ENCODE results near the gene QPCT.
A peak's percentile ranks its signal among the peaks of the same experiment; 100 is the strongest.

The QPCT gene

GRCh38 chr2:37358466-37358865 is 14.0 kb downstream of the QPCT start:
- Mint-ChIP-seq H3K4me3 (no peak overlapping the region), H3K27ac (no peak overlapping the region), H3K36me3 (no peaks in the 10 kb centered on the region), H3K9me3 (no peaks in the 10 kb centered on the region), H3K4me1 (no peaks in the 10 kb centered on the region), H3K27me3 (peaks cover 75% of the 10 kb centered on the region)
- CTCF ChIA-PET: no interaction called here
- DNase-seq: no peak

GRCh38 chr2:37361216-37361815 is 16.9 kb downstream of the QPCT start:
- no peak overlapping the region for H3K27ac Mint-ChIP-seq
- H3K9me3 Mint-ChIP-seq: no peaks in the 10 kb centered on the region
- no peaks in the 10 kb centered on the region for H3K4me1 Mint-ChIP-seq
- no peak for DNase-seq
- no peak overlapping the region for H3K4me3 Mint-ChIP-seq
- CTCF ChIA-PET: no interaction called here
- no peaks in the 10 kb centered on the region for H3K36me3 Mint-ChIP-seq
- H3K27me3 Mint-ChIP-seq: peaks cover 52% of the 10 kb centered on the region

- DNase-seq: no peak
- Mint-ChIP-seq H3K27ac (no peak overlapping the region), H3K4me3 (no peak overlapping the region), H3K27me3 (peaks cover 55% of the 10 kb centered on the region), H3K9me3 (no peaks in the 10 kb centered on the region), H3K4me1 (no peaks in the 10 kb centered on the region), H3K36me3 (no peaks in the 10 kb centered on the region)
- CTCF ChIA-PET: no interaction called here
These were observed 17.7 kb downstream of the QPCT start for GRCh38 chr2:37361994-37362698.

GRCh38 chr2:37364351-37364750 is 19.9 kb downstream of the QPCT start:
- H3K36me3 Mint-ChIP-seq: no peaks in the 10 kb centered on the region
- no peak for DNase-seq
- no peak overlapping the region for H3K4me3 Mint-ChIP-seq
- H3K9me3 Mint-ChIP-seq: no peaks in the 10 kb centered on the region
- H3K27ac Mint-ChIP-seq: no peak overlapping the region
- H3K4me1 Mint-ChIP-seq: no peaks in the 10 kb centered on the region
- CTCF ChIA-PET: no interaction called here
- peaks cover 63% of the 10 kb centered on the region for H3K27me3 Mint-ChIP-seq

- Mint-ChIP-seq H3K36me3 (no peaks in the 10 kb centered on the region), H3K27ac (no peak overlapping the region), H3K27me3 (peaks cover 55% of the 10 kb centered on the region), H3K4me3 (no peak overlapping the region), H3K4me1 (no peaks in the 10 kb centered on the region), H3K9me3 (no peaks in the 10 kb centered on the region)
- DNase-seq: no peak
- CTCF ChIA-PET: interaction anchor here (2.2 kb wide), 1 partner anchor 31 kb away, joined by 7 read pairs; no protein-coding TSS in a partner anchor
These were observed 21.2 kb downstream of the QPCT start for GRCh38 chr2:37365669-37366068.

- H3K4me3 Mint-ChIP-seq: no peak overlapping the region
- H3K4me1 Mint-ChIP-seq: no peaks in the 10 kb centered on the region
- no peak overlapping the region for H3K27ac Mint-ChIP-seq
- no peak for DNase-seq
- H3K9me3 Mint-ChIP-seq: no peaks in the 10 kb centered on the region
- H3K27me3 Mint-ChIP-seq: peaks cover 56% of the 10 kb centered on the region
- H3K36me3 Mint-ChIP-seq: no peaks in the 10 kb centered on the region
- CTCF ChIA-PET: interaction anchor here (1.3 to 2.2 kb wide), 2 partner anchors 9 to 30 kb away, joined by 3 to 7 read pairs; no protein-coding TSS in a partner anchor
These were observed 22.3 kb downstream of the QPCT start for GRCh38 chr2:37366773-37367172.

GRCh38 chr2:37367310-37367709 is 22.9 kb downstream of the QPCT start:
- no peak overlapping the region for H3K27ac Mint-ChIP-seq
- peaks cover 57% of the 10 kb centered on the region for H3K27me3 Mint-ChIP-seq
- H3K4me3 Mint-ChIP-seq: no peak overlapping the region
- H3K36me3 Mint-ChIP-seq: no peaks in the 10 kb centered on the region
- CTCF ChIA-PET: interaction anchor here (1.3 to 2.2 kb wide), 2 partner anchors 8 to 29 kb away, joined by 3 to 7 read pairs; no protein-coding TSS in a partner anchor
- H3K9me3 Mint-ChIP-seq: no peaks in the 10 kb centered on the region
- H3K4me1 Mint-ChIP-seq: no peaks in the 10 kb centered on the region
- no peak for DNase-seq

GRCh38 chr2:37367984-37368383 is 23.6 kb downstream of the QPCT start:
- CTCF ChIA-PET: interaction anchor here (2.2 kb wide), 1 partner anchor 28 kb away, joined by 7 read pairs; no protein-coding TSS in a partner anchor
- H3K27ac Mint-ChIP-seq: no peak overlapping the region

GRCh38 chr2:37370666-37371065 is 26.2 kb downstream of the QPCT start:
- CTCF ChIA-PET: no interaction called here
- Mint-ChIP-seq H3K9me3 (no peaks in the 10 kb centered on the region), H3K27ac (no peak overlapping the region), H3K36me3 (no peaks in the 10 kb centered on the region), H3K4me3 (no peak overlapping the region), H3K4me1 (peaks cover 7% of the 10 kb centered on the region), H3K27me3 (peaks cover 68% of the 10 kb centered on the region)
- DNase-seq: no peak

More at GRCh38 chr2:37367984-37368383, 23.6 kb downstream of the QPCT start:
- no peaks in the 10 kb centered on the region for H3K4me1 Mint-ChIP-seq
- DNase-seq: no peak
- H3K9me3 Mint-ChIP-seq: no peaks in the 10 kb centered on the region
- H3K27me3 Mint-ChIP-seq: peaks cover 56% of the 10 kb centered on the region
- no peaks in the 10 kb centered on the region for H3K36me3 Mint-ChIP-seq
- no peak overlapping the region for H3K4me3 Mint-ChIP-seq

GRCh38 chr2:37372000-37372399 is 27.6 kb downstream of the QPCT start:
- no peak overlapping the region for H3K4me3 Mint-ChIP-seq
- no peaks in the 10 kb centered on the region for H3K9me3 Mint-ChIP-seq
- H3K27ac Mint-ChIP-seq: peak overlapping the region; percentile 25
- peaks cover 20% of the 10 kb centered on the region for H3K4me1 Mint-ChIP-seq
- H3K27me3 Mint-ChIP-seq: peaks cover 74% of the 10 kb centered on the region
- no peak for DNase-seq
- CTCF ChIA-PET: no interaction called here
- no peaks in the 10 kb centered on the region for H3K36me3 Mint-ChIP-seq

- no peak overlapping the region for H3K27ac Mint-ChIP-seq
- peak overlapping the region; percentile 23 for H3K4me3 Mint-ChIP-seq
- no peaks in the 10 kb centered on the region for H3K36me3 Mint-ChIP-seq
- no peaks in the 10 kb centered on the region for H3K9me3 Mint-ChIP-seq
- H3K27me3 Mint-ChIP-seq: peaks cover 80% of the 10 kb centered on the region
- CTCF ChIA-PET: interaction anchor here (1.3 to 5.0 kb wide), 6 partner anchors 9 to 500 kb away, joined by 3 to 38 read pairs (median 5); no protein-coding TSS in a partner anchor
- peaks cover 32% of the 10 kb centered on the region for H3K4me1 Mint-ChIP-seq
- no peak for DNase-seq
These were observed 31.4 kb downstream of the QPCT start for GRCh38 chr2:37375741-37376288.

- Mint-ChIP-seq H3K27me3 (peaks cover 73% of the 10 kb centered on the region), H3K27ac (peak overlapping the region; percentile 45), H3K4me3 (peak overlapping the region; percentile 23), H3K36me3 (no peaks in the 10 kb centered on the region), H3K4me1 (peaks cover 32% of the 10 kb centered on the region), H3K9me3 (no peaks in the 10 kb centered on the region)
- CTCF ChIA-PET: interaction anchor here (1.2 to 5.0 kb wide), 7 partner anchors 10 to 501 kb away, joined by 3 to 38 read pairs (median 5); no protein-coding TSS in a partner anchor
- DNase-seq: peak; percentile 59
These were observed 32.2 kb downstream of the QPCT start for GRCh38 chr2:37376421-37377186.

GRCh38 chr2:37377187-37377532 is 32.7 kb downstream of the QPCT start:
- no peak overlapping the region for H3K27ac Mint-ChIP-seq
- no peak for DNase-seq
- H3K4me3 Mint-ChIP-seq: no peak overlapping the region

GRCh38 chr2:37378411-37378810 is 34.0 kb downstream of the QPCT start:
- Mint-ChIP-seq H3K4me1 (peaks cover 32% of the 10 kb centered on the region), H3K9me3 (no peaks in the 10 kb centered on the region), H3K27ac (no peak overlapping the region), H3K4me3 (no peak overlapping the region), H3K36me3 (no peaks in the 10 kb centered on the region), H3K27me3 (peaks cover 59% of the 10 kb centered on the region)
- CTCF ChIA-PET: interaction anchor here (0.7 to 5.0 kb wide), 5 partner anchors 11 to 115 kb away, joined by 3 to 38 read pairs (median 4); no protein-coding TSS in a partner anchor
- DNase-seq: no peak

More at GRCh38 chr2:37377187-37377532, 32.7 kb downstream of the QPCT start:
- H3K36me3 Mint-ChIP-seq: no peaks in the 10 kb centered on the region
- H3K4me1 Mint-ChIP-seq: peaks cover 32% of the 10 kb centered on the region
- no peaks in the 10 kb centered on the region for H3K9me3 Mint-ChIP-seq
- H3K27me3 Mint-ChIP-seq: peaks cover 67% of the 10 kb centered on the region
- CTCF ChIA-PET: interaction anchor here (1.2 to 5.0 kb wide), 7 partner anchors 12 to 501 kb away, joined by 3 to 38 read pairs (median 5); no protein-coding TSS in a partner anchor

All from activated naive CD4-positive, alpha-beta T cell treated with anti-CD3 and anti-CD28 coated beads, Interleukin-2, amount 10 ng/mL, durations not matched to agents 7 days and 5 days (primary cell).